ENCODE data around the gene AHDC1. TPM values are rescaled to one million over a fixed set of nuclear protein-coding genes. Genes with fewer than 3 reads are reported as not detected.
A peak's percentile ranks its signal among the peaks of the same experiment; 100 is the strongest.

AHDC1 gene
- total and polyA plus RNA-seq, 8 donors, result 5.8 to 95.0 (median 19.7) TPM

- Histone ChIP-seq H3K27ac (peak overlapping the region in 1 of 5 donors; percentile 41), H3K36me3 (peaks cover 44 to 59% (median 56%) of the 10 kb centered on the region in 4 donors), H3K4me3 (no peak overlapping the region), H3K27me3 (no peaks in the 10 kb centered on the region), H3K9me3 (no peaks in the 10 kb centered on the region), H3K4me1 (peaks cover 31 to 51% (median 38%) of the 10 kb centered on the region in 4 donors)
- no peak for TF ChIP-seq EP300 (IDR thresholded peaks at IDR 0.05)
- TF ChIP-seq POLR2A (IDR thresholded peaks at IDR 0.05), result no peak
- TF ChIP-seq CTCF (IDR thresholded peaks at IDR 0.05), result no peak
- TF ChIP-seq POLR2AphosphoS5 (IDR thresholded peaks at IDR 0.05), result no peak
- intact Hi-C loops (cut with DNase I; ENCODE audit: low total_unique reads), result no loop called here
- no peak for DNase-seq
- WGBS, 5 donors, result 88 to 91% (median 91%) methylated on average over 12 to 16 of the region's 16 CpGs
These were observed 51.0 kb downstream of the AHDC1 start for GRCh38 chr1:27552911-27553420.

GRCh38 chr1:27551953-27552312 is 52.0 kb downstream of the AHDC1 start:
- no peak overlapping the region for H3K4me3 ChIP-seq
- H3K27ac ChIP-seq, result no peak overlapping the region
- TF ChIP-seq CTCF (IDR thresholded peaks at IDR 0.05) (no peak), POLR2A (IDR thresholded peaks at IDR 0.05) (no peak), POLR2AphosphoS5 (IDR thresholded peaks at IDR 0.05) (no peak), EP300 (IDR thresholded peaks at IDR 0.05) (no peak)
- no peaks in the 10 kb centered on the region for H3K9me3 ChIP-seq
- intact Hi-C loops (cut with DNase I; ENCODE audit: low total_unique reads), result no loop called here
- WGBS, 5 donors, result 88 to 98% (median 92%) methylated on average over 12 to 14 of the region's 14 CpGs
- peaks cover 52 to 67% (median 64%) of the 10 kb centered on the region in 4 donors for H3K36me3 ChIP-seq
- H3K4me1 ChIP-seq, result peaks cover 26 to 41% (median 31%) of the 10 kb centered on the region in 4 donors
- no peaks in the 10 kb centered on the region for H3K27me3 ChIP-seq
- no peak for DNase-seq

GRCh38 chr1:27551170-27551952 is 52.6 kb downstream of the AHDC1 start:
- DNase-seq, result no peak
- intact Hi-C loops (cut with DNase I; ENCODE audit: low total_unique reads), result no loop called here
- Histone ChIP-seq H3K27me3 (no peaks in the 10 kb centered on the region), H3K27ac (peak overlapping the region in 1 of 5 donors; percentile 8), H3K4me3 (no peak overlapping the region), H3K36me3 (peaks cover 52 to 68% (median 65%) of the 10 kb centered on the region in 4 donors), H3K4me1 (peaks cover 23 to 39% (median 30%) of the 10 kb centered on the region in 4 donors), H3K9me3 (no peaks in the 10 kb centered on the region)
- WGBS, 5 donors, result 86 to 96% (median 95%) methylated on average over 29 to 48 of the region's 48 CpGs
- TF ChIP-seq POLR2A (IDR thresholded peaks at IDR 0.05) (no peak), EP300 (IDR thresholded peaks at IDR 0.05) (no peak), POLR2AphosphoS5 (IDR thresholded peaks at IDR 0.05) (no peak), CTCF (IDR thresholded peaks at IDR 0.05) (no peak)

- WGBS, 5 donors, result 94 to 98% (median 97%) methylated on average over 33 to 44 of the region's 44 CpGs
- TF ChIP-seq EP300 (IDR thresholded peaks at IDR 0.05) (no peak), POLR2A (IDR thresholded peaks at IDR 0.05) (no peak), POLR2AphosphoS5 (IDR thresholded peaks at IDR 0.05) (no peak), CTCF (IDR thresholded peaks at IDR 0.05) (no peak)
- no peak for DNase-seq
- Histone ChIP-seq H3K4me3 (no peak overlapping the region), H3K27ac (no peak overlapping the region), H3K27me3 (no peaks in the 10 kb centered on the region), H3K4me1 (peaks cover 19 to 39% (median 30%) of the 10 kb centered on the region in 4 donors), H3K9me3 (no peaks in the 10 kb centered on the region), H3K36me3 (peaks cover 52 to 70% (median 67%) of the 10 kb centered on the region in 4 donors)
- intact Hi-C loops (cut with DNase I; ENCODE audit: low total_unique reads), result no loop called here
These were observed 53.3 kb downstream of the AHDC1 start for GRCh38 chr1:27550510-27551169.

All from stomach (tissue), 9 donors.